NCI-H1105 treated with DMSO at 0.1 percent for 48 hours (cell line): ENCODE results near the gene SLC4A3.
"Not testable (repeated sequence)": the region's sequence is repeated elsewhere in the genome, so short reads cannot be mapped to it uniquely, and the experiment has no call there.

ENCODE experiments used
- DNase-seq: peaks from one replicate; lab custom pipeline; 2025; lab: John Stamatoyannopoulos, UW

SLC4A3 gene

GRCh38 chr2:219648963-219649362, 21.5 kb downstream of the SLC4A3 start:
- DNase-seq = no peak

GRCh38 chr2:219650426-219651248, 23.2 kb downstream of the SLC4A3 start:
- DNase-seq = no peak

GRCh38 chr2:219651656-219652055, 24.2 kb downstream of the SLC4A3 start:
- not testable (repeated sequence) for DNase-seq

GRCh38 chr2:219656526-219656925, 29.1 kb downstream of the SLC4A3 start:
- DNase-seq = no peak

- DNase-seq = no peak
Observed at GRCh38 chr2:219658196-219658846, 30.9 kb downstream of the SLC4A3 start.

GRCh38 chr2:219658874-219659273, 31.4 kb downstream of the SLC4A3 start:
- no peak for DNase-seq

- DNase-seq = no peak
Observed at GRCh38 chr2:219661197-219661954, 33.9 kb downstream of the SLC4A3 start.

- no peak for DNase-seq
Observed at GRCh38 chr2:219661955-219662395, 34.5 kb downstream of the SLC4A3 start.

GRCh38 chr2:219662566-219662965, 35.1 kb downstream of the SLC4A3 start:
- DNase-seq = no peak

- no peak for DNase-seq
Observed at GRCh38 chr2:219663116-219663762, 35.8 kb downstream of the SLC4A3 start.

GRCh38 chr2:219664041-219664440, 36.6 kb downstream of the SLC4A3 start:
- no peak for DNase-seq

- DNase-seq = no peak
Observed at GRCh38 chr2:219664944-219665343, 37.5 kb downstream of the SLC4A3 start.

- DNase-seq = no peak
Observed at GRCh38 chr2:219665926-219666325, 38.5 kb downstream of the SLC4A3 start.

GRCh38 chr2:219668316-219668715, 40.9 kb downstream of the SLC4A3 start:
- DNase-seq = no peak

GRCh38 chr2:219670386-219670785, 43.0 kb downstream of the SLC4A3 start:
- no peak for DNase-seq

- DNase-seq = no peak
Observed at GRCh38 chr2:219671279-219671678, 43.8 kb downstream of the SLC4A3 start.

- no peak for DNase-seq
Observed at GRCh38 chr2:219672406-219672805, 45.0 kb downstream of the SLC4A3 start.

- DNase-seq = peak; percentile 2
Observed at GRCh38 chr2:219675221-219675620, 47.8 kb downstream of the SLC4A3 start.

GRCh38 chr2:219676586-219676985, 49.2 kb downstream of the SLC4A3 start:
- DNase-seq = no peak

GRCh38 chr2:219679041-219679440, 51.6 kb downstream of the SLC4A3 start:
- DNase-seq = no peak

GRCh38 chr2:219679571-219679970, 52.1 kb downstream of the SLC4A3 start:
- DNase-seq = no peak
